Measurements from ENCODE around the gene OR6K6. TPM values are rescaled to one million over a fixed set of nuclear protein-coding genes. Genes with fewer than 3 reads are reported as not detected.

OR6K6 gene
- total RNA-seq, 1 donor from 2014 or later = not detected

DNA sequence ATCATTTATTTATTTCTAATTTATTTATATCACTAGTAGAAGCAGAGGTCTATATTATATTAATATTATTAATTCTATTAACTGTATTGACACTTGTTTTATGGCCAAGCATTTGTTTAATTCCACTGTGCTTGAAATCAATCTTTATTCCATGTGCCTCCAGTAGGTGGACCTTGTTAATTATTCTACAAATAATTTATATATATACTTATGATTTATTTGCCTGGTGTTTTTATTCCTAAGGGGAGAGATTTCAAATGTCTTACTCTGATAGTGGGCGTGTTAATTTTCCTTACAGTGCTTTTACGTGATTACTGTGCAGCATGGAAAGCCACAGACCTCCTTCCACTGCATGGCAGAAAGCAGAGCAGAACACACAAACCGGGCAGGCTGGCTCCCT lies 44.0 kb downstream of the OR6K6 start:
- intact Hi-C loops (cut with DNase I) = no loop called here
- no peak for DNase-seq (ENCODE audit: low spot score)
- no peak for ATAC-seq

DNA sequence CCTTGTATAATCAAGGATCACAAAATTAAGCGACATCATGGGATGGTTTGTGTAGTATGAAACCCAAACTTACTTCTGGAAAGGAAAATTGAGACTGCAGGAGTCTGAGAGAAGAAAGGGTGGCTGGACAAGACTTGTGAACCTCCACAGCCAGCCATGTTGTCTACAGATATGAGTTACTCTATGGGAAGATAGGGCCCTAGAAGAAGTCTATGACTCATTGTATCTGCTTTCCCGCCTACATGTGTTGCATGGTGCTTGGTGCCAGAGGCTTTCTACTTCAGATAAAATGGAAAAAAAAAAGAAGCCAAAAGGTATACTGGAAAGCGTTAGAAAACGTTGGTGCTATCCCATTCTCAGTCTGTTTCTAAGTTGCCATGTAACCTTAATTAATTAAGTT lies 45.2 kb downstream of the OR6K6 start:
- DNase-seq (ENCODE audit: low spot score) (no peak), ATAC-seq (no peak)
- intact Hi-C loops (cut with DNase I) = no loop called here

- ATAC-seq = no peak
- no peak for DNase-seq (ENCODE audit: low spot score)
- intact Hi-C loops (cut with DNase I) = no loop called here
These were observed 46.0 kb downstream of the OR6K6 start for GRCh38 chr1:158800526-158800925.

DNA sequence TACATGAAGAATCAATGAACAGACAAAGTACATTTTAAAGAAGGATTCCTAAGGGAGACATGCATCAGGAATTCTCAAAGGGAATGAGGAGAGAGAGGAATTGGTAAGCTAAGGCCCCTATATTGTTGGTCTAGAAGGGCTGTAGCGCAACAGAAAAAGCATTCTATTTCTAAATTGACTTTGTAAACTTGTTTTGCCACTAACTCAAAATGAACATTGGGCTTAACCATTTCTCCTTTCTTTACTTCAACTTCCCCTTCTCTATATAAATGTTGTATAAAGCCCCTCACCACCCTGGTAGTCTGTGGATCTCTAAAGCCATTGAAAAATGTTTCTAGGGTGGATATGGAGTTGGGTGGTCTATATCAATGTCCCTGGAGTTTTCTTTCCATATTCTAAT lies 46.9 kb downstream of the OR6K6 start:
- DNase-seq (ENCODE audit: low spot score) = no peak
- ATAC-seq = no peak
- intact Hi-C loops (cut with DNase I) = no loop called here

GRCh38 chr1:158803678-158804077 lies 49.2 kb downstream of the OR6K6 start:
- intact Hi-C loops (cut with DNase I) = no loop called here
- no peak for ATAC-seq
- DNase-seq (ENCODE audit: low spot score) = no peak

Other genes starting within 250 kb of the OR6K6 start
- not detected for gene OR6Y1, start 200.3 kb upstream of the OR6K6 start, total RNA-seq
- gene OR6P1, start 184.1 kb upstream of the OR6K6 start, total RNA-seq = not detected
- gene OR10X1, start 174.8 kb upstream of the OR6K6 start, total RNA-seq = not detected
- gene OR10Z1, start 149.5 kb upstream of the OR6K6 start, total RNA-seq = not detected
- gene SPTA1, start 68.0 kb upstream of the OR6K6 start, total RNA-seq = 3.8 TPM
- gene OR6K2, start 54.1 kb upstream of the OR6K6 start, total RNA-seq = not detected
- gene OR6K3, start 34.0 kb upstream of the OR6K6 start, total RNA-seq = not detected
- not detected for gene OR6N1, start 17.5 kb downstream of the OR6K6 start, total RNA-seq
- not detected for gene OR6N2, start 26.5 kb downstream of the OR6K6 start, total RNA-seq
- gene MNDA, start 76.6 kb downstream of the OR6K6 start, total RNA-seq = 27.8 TPM
- 7.8 TPM for gene PYHIN1, start 176.8 kb downstream of the OR6K6 start, total RNA-seq

Data from sciatic nerve (tissue), 2 donors.